HG03196 (cell line): ENCODE measurements around the gene MGMT.

ENCODE experiments used
- ATAC-seq: cut with Tn5 transposase; IDR thresholded peaks from one replicate; pipeline ENCODE4 v1.9.1; 2021; ENCODE audit not compliant: unreplicated experiment

The MGMT gene

DNA sequence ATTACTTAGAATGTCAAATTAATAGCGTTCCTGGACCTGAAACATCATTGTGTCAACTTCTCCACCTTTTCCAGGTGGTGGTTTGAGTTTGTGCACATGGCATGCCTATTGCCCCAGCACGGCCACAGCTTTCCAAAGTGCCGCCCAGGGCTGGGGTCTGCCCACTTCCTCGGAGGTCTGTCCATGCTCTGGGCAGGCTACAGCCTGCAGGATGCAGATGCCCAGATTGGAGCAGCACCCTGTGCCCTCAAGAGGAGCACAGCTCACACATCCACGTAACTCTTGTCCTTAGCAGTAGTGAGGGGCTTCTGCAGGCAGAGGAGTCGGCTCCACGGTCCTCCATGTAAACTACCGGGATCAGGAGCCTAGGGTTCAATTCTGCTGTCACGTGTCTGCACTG lies 258.4 kb downstream of the MGMT start:
- no peak for ATAC-seq

DNA sequence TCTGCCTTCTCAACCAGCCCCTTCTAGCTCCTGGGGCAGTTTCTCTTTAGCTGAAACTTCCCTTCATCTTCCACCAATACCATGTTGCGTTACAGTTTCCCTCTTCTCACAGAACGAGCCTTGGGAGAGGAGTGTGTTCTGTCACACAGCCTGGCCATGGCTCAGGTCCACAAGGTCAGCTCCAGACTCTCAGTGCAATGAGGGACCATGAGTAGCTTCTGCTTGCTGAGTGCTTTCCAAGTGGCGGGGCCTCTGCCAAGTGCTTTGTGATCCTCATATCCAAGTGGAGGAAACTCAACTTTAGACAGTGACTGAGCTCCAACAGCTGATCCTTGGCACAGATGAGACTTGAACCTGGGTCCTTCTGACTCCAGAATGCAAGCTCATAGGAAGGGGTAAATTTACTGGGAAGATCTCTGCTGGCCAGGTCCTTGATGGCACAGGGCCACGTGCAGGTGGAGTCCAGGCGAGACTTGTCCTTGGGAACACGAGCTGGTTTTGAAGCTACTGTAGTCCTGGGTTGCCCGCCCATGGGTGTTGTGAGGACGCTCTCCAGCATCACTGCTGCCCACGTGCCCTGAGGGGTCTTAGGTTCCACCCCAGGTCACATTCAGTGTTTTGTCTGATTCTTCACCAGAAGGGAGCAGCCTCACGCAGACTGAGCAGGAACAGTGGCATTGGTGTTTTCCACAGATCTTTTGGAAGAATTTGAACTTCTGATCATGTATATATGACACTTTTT lies 259.0 kb downstream of the MGMT start:
- no peak for ATAC-seq

- no peak for ATAC-seq
Observed at GRCh38 chr10:129727071-129727470, 260.0 kb downstream of the MGMT start.

DNA sequence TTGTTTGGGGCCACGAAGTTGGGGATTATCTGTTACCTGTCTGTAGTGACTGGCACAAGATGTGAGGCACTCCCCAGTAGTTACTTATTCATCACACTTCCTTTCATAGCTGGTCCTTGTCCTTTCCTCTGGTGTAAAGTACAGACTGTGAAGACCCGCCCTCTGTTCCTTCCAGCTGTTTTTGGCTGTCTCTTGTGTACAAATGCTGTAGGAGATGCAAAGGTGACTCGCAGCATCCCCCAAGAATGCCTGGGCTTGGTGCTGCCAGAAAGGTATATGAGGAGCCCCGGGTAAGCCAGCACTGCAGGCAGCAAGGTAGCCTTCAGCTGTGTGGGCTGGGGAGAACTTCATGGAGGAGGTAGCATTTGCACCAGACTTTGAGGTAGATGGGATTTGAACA lies 260.5 kb downstream of the MGMT start:
- ATAC-seq, result no peak

DNA sequence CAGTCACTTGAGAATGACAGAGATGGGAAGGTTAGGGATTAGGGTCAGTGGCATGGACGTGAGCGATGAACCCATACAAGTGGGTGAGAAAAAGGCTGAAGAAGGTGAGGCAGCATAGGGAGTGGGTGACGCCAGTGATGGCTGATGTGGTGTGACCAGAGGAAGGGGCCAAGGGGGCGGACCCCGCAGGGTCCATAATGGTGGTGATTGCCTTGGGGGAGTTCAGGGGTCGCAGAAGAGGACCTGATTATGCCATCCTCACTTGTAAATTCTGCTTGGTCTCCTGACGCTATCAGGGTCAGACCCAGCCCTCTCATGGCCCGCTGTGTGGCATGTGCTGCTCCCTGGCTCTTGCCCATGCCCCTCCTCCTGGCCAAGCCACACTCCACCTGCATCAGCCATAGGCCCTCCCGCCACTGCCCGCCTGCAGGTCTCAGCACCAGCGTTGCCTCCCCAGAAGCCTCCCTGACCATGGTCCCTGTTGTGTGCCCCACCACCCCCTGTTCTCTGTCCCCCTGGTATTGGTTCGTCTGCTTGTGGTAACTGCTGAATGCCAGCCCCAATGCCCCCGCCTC lies 261.3 kb downstream of the MGMT start:
- no peak for ATAC-seq

- no peak for ATAC-seq
Observed at GRCh38 chr10:129728905-129729795, 262.1 kb downstream of the MGMT start.

DNA sequence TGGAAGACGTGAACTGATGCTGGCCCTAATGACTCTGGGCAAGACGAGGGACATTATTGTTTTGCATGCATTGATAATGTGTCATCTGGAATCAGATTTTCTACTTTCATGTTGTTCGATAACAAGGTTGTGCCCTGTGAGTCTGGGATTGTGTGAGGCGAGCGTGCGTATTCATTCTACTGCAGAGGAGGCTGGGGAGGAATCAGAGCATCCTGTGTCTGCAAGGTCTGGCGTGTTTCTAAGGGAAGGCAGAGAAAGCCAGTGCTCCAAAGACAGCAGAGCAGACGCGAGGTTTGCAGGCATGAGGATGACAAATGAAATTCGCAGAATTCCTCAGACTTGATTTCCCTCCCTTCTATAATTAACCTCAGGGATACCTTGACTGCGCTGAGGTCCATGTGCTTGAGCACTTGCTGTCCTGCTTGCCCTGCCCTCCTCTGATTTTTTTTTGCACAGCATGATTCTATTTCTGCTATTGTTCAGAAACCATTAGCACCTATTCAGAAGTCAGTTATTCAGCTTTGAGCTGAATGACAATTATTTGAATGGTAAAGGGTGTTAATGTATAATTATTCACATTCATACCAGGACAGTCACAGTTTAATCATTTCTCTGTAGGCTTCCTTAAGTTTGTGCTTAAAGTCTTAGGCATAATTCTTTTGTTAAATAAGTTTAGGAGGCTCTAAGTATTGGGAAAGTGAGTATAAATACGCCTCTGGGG lies 263.4 kb downstream of the MGMT start:
- ATAC-seq, result no peak

GRCh38 chr10:129730993-129731325 lies 263.9 kb downstream of the MGMT start:
- ATAC-seq, result no peak

DNA sequence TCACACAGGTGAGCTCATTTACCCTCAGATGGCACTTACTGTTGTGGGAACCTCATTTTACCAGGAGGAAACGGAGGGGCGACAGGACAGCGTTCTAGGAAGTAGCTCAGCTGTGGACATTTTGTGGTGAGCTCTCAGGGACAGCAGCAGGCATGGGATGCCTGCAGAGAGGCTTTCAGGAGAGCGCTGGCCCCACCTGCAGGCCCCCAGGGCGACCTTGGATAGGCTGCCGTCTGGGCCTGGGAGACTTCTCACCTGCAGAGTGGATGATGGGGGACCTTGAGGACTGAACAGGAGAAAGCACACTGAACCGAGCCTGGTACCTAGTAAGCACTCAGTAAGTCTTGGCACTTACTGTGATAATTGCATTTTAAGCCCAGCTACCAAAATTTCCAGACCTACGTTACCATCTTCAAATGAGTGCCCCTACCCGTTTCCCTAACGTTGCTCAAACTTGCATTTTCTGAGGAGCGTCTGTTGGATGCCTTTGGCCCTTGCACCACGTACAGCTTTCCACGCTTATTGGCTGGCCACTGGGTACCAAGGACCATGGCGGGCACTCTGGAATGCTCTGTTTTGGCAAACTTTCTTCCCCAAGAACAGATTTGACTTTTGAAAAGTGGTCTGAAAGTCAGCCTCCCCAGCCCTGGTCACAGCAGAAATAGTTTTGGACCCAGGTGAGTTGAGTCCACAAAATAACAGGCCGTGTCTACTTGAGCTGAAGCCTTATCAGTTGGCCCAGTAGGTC lies 273.7 kb downstream of the MGMT start:
- ATAC-seq, result no peak

DNA sequence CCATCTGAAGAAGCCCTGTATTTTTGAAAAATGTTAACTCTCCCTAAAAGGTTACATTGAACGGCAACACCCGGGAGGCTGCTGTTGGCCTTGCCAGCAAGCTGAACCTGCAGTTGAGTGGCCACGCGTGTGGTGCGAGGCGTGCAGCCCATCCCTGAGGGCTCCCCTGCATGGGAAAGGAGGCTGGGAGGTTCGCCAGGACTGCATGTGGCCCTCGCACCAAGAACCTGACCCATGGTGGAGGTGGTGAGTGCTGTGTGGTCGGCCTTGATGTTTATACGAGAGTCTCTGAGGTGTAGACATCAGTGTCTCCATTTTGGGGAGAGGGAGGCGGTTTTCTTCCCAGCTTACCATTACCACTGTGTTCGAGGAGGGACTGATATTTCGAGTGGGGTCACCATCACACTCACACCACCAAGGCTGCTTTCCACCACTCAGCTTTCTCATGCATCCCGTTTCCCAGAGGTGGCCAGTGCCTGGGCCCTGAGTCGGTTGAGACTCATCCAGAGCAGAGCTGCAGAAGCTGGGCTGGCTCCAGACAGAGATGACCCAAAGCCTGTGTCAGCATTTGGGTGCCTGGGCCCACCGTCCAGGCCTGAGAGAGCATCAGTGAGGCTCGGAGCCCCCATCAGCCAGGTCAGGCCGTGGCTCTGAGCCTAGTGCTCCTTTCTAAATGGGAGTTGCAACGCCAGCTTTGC lies 274.4 kb downstream of the MGMT start:
- no peak for ATAC-seq

DNA sequence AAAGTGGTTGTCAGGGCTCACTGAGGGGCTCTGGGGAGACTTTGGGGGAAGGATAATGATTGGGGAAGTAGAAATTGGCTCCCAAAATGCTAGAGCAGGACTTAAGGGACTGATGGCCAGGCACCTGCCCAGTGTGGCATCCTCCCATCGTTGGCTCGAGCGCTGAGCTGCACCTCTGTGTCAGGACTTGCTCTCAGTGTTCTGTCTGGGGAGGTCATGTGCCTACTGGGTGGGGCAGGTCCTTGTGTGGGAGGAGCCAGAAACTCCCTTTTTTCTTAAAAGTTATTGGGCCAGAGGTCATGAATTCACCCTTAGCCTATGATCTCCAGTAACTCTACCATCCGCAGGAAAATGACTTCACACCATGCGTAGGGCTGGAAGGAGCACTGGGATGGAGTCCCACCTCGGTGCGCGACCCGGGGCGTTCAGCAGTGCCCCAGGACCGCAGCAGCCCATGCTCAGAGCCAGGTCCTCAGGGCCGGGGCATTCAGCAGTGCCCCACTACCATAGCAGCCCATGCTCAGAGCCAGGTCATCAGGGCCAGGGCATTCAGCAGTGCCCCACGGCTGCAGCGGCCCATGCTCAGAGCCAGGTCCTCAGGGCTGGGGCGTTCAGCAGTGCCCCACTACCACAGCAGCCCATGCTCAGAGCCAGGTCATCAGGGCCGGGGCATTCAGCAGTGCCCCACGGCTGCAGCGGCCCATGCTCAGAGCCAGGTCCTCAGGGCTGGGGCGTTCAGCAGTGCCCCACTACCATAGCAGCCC lies 275.1 kb downstream of the MGMT start:
- no peak for ATAC-seq

GRCh38 chr10:129742742-129743550 lies 275.9 kb downstream of the MGMT start:
- ATAC-seq, result no peak

DNA sequence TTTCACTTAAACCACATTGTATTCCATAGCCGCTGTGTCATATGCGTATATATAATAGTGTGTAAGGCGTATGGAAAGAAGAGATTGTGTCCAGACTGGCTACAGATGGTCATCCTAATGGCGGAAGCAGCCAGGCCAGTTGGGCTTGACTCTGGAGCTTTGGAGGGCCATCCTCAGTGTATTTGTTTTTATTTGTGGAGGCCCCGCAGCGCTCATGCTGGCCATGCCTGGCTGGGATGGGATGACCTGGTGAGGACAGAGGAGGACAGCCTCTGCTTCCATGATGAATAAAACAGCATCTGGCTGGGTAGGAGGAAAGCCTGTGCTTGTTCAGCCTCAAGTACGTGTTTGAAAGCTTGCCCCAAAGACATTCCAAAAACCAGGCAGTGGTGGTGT lies 276.7 kb downstream of the MGMT start:
- no peak for ATAC-seq

DNA sequence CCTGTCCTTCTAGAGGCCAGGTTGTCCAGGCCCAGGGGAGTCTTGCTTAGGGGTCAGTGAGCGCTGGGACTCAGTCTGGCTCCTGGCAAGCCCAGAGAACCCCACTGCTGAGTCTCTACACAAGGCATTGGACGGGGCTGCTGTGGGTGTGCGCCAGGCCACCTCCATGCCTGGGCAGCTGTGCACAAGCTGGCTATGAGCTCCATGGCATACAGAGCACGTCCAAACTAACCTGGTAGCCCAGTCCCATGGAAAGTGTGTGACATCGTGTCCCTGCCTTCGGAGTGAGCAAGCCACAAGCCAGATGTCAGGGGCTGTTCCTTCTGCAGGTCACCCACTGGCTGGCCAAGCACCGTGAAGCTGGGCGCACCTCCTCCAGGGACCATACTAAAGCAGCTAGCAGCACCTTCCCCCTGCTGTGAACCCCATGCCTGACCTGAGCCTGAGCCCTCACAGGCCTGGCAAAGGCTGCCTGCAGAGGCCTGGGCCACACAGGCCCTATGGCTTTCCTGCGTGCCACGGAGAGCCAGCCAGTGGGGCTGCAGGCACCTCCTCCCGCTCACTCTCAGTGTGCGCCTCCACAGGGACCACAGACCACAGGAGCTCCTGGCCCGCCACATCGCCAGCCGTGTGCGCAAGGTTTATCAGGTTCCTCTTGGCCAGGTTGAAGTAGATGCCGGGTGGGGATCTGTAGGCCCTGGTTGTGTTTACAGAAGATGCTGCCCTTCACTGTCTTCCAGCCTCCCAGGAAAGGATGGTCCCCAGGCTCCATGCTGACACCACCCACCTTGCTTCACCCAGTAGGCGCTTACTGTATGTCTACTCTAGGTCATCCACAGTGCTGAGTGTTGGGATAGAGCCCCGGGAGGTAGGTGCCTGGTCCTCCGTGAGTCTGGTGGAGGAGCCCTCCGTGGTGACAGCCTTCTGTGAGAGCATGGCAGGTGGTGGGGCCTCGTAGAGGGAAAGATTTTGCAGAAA lies 277.4 kb downstream of the MGMT start:
- no peak for ATAC-seq

- ATAC-seq, result no peak
Observed at GRCh38 chr10:129745186-129745750, 278.2 kb downstream of the MGMT start.

DNA sequence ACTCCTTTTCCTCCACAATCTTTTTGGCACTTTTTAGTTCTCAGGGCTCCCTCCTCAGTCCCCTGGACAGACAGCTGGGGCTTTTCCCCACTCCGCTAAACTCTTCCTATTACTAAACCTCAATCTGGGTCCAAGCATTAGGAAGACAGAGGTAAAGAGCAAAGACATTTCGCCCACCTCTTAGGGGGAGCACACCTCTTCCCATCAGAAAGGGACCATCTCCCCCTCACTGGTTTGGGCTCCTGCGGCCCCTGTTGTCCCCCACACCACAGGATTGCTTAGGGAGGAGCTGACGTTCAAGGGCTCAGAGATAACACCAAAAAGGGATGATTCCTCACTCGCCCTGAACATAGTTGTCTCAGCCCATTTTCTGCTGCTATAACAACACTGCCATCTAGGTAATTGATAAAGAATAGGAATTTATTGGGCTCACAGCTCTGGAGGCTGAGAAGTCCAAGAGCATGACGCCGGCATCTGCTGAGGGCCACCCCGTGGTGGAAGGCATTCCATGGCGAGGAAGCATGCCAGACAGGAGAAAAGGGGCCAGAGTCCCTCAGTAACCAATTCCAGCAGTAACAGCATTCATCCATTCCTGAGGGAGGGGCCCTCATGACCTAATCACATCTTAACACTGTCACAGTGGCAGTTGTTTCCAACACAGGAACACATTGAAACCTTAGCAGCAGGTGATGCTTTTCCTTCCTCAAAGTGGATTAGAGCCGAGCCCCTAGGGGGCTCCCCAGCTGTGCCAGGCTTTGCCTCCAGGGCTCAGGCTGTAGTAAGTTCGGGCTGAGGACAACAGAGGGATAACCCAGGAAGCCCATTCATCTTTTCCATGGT lies 287.4 kb downstream of the MGMT start:
- ATAC-seq, result no peak
